DOHH2 (cell line): ENCODE measurements around the gene NF1.

ENCODE experiments used
- H3F3A ChIP-seq: fragments of 200-600 bp; sonication (generic), shearing (Covaris generic); 2 replicates; pipeline ENCODE4 v1.6.0; 2016; ENCODE audit warnings: antibody characterized with exemption, mild to moderate bottlenecking; ENCODE audit not compliant: control insufficient read depth, insufficient read depth
- H3K27ac ChIP-seq: fragments of 200-600 bp; sonication (generic); 2 replicates; pipeline ENCODE4 v1.5.1; 2014; ENCODE audit warnings: low read depth, mild to moderate bottlenecking, low read length, moderate library complexity
- H3K27me3 ChIP-seq: fragments of 200-600 bp; sonication (generic); 2 replicates; pipeline ENCODE4 v1.6.1; 2014; ENCODE audit warnings: mild to moderate bottlenecking, low read length, mixed read lengths; ENCODE audit not compliant: control insufficient read depth
- H3K36me3 ChIP-seq: fragments of 200-600 bp; sonication (generic); 2 replicates; pipeline ENCODE4 v1.6.1; 2014; ENCODE audit warnings: mild to moderate bottlenecking, low read length, moderate library complexity, mixed read lengths; ENCODE audit not compliant: control insufficient read depth
- H3K4me1 ChIP-seq: fragments of 200-600 bp; sonication (generic); 2 replicates; pipeline ENCODE4 v1.6.1; 2014; ENCODE audit warnings: mild to moderate bottlenecking, low read length, mixed read lengths; ENCODE audit not compliant: control insufficient read depth
- H3K4me2 ChIP-seq: fragments of 200-600 bp; sonication (generic); 2 replicates; pipeline ENCODE4 v1.6.0; 2014; ENCODE audit warnings: mild to moderate bottlenecking, low read length, moderate library complexity
- H3K4me3 ChIP-seq: fragments of 200-600 bp; sonication (generic); 2 replicates; pipeline ENCODE4 v1.5.1; 2014; ENCODE audit warnings: mild to moderate bottlenecking, low read length, mixed read lengths
- H3K79me2 ChIP-seq: fragments of 200-600 bp; sonication (generic); 2 replicates; pipeline ENCODE4 v1.6.1; 2014; ENCODE audit warnings: mild to moderate bottlenecking, low read length, mixed read lengths; ENCODE audit not compliant: control insufficient read depth
- H3K9me2 ChIP-seq: fragments of 200-600 bp; sonication (generic); replicated peaks from 2 replicates; pipeline ENCODE4 v1.6.1; 2014; ENCODE audit warnings: mild to moderate bottlenecking, low read length, mixed read lengths; ENCODE audit not compliant: control insufficient read depth
- H3K9me3 ChIP-seq: fragments of 200-600 bp; sonication (generic); 2 replicates; pipeline ENCODE4 v1.6.1; 2014; ENCODE audit warnings: antibody characterized with exemption, low read length, mixed read lengths; ENCODE audit not compliant: control insufficient read depth, insufficient read depth
- H4K20me1 ChIP-seq: fragments of 200-600 bp; sonication (generic); 2 replicates; pipeline ENCODE4 v1.6.0; 2014; ENCODE audit warnings: low read depth, mild to moderate bottlenecking, antibody characterized with exemption, low read length, moderate library complexity; ENCODE audit not compliant: control insufficient read depth, insufficient read depth
- CTCF ChIP-seq: fragments of 200-600 bp; sonication (generic); IDR thresholded peaks from one replicate; pipeline ENCODE4 v1.5.1; 2014; ENCODE audit warnings: antibody characterized with exemption, mild to moderate bottlenecking, low read depth, low read length; ENCODE audit not compliant: poor library complexity, severe bottlenecking
- EZH2phosphoT487 ChIP-seq: fragments of 200-600 bp; sonication (generic); IDR thresholded peaks from 2 replicates; pipeline ENCODE4 v1.6.1; 2017; ENCODE audit warnings: borderline replicate concordance, mild to moderate bottlenecking, antibody characterized with exemption, low read length, moderate library complexity, mixed read lengths

NF1 gene

DNA sequence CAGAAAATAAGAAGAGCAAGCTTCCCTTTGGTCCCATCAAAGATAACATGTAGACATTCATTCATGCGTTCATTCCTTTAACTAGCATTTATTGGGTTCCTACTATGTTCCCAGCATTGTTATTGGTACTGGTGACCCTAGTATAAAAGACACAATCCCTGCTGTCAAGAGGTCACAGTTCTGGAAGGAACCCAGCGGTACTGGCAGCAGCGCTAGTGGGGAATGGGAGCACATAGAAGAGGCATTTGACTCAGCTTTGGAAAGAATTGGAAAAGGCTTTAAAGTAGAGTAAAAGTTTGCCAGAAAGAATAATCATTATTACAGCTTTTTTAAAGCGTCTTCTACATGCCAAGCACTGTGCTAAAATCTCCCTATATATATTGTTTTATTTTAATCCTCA lies 41.7 kb upstream of the NF1 start:
- Histone ChIP-seq H3K4me2 (no peak overlapping the region), H3K27me3 (no peaks in the 10 kb centered on the region), H3K9me2 (no peaks in the 10 kb centered on the region), H3K4me3 (no peak overlapping the region), H3K4me1 (no peaks in the 10 kb centered on the region), H3K79me2 (no peaks in the 10 kb centered on the region), H3K27ac (no peak overlapping the region), H3K36me3 (no peaks in the 10 kb centered on the region), H3F3A (no peaks in the 10 kb centered on the region), H4K20me1 (no peaks in the 10 kb centered on the region), H3K9me3 (no peaks in the 10 kb centered on the region)
- TF ChIP-seq CTCF (no peak), EZH2phosphoT487 (no peak)

- no peaks in the 10 kb centered on the region for H4K20me1 ChIP-seq
- no peak overlapping the region for H3K4me3 ChIP-seq
- H3K27ac ChIP-seq: no peak overlapping the region
- no peak overlapping the region for H3K4me2 ChIP-seq
- no peak for TF ChIP-seq EZH2phosphoT487
- TF ChIP-seq CTCF: no peak
- H3K9me3 ChIP-seq: no peaks in the 10 kb centered on the region
- H3K27me3 ChIP-seq: no peaks in the 10 kb centered on the region
- H3F3A ChIP-seq: no peaks in the 10 kb centered on the region
- H3K36me3 ChIP-seq: no peaks in the 10 kb centered on the region
- H3K79me2 ChIP-seq: no peaks in the 10 kb centered on the region
- H3K9me2 ChIP-seq: no peaks in the 10 kb centered on the region
- H3K4me1 ChIP-seq: no peaks in the 10 kb centered on the region
Observed at GRCh38 chr17:31054761-31055160, 40.0 kb upstream of the NF1 start.

- H3K36me3 ChIP-seq: no peaks in the 10 kb centered on the region
- H4K20me1 ChIP-seq: no peaks in the 10 kb centered on the region
- peaks cover 7% of the 10 kb centered on the region for H3K4me1 ChIP-seq
- H3K4me3 ChIP-seq: no peak overlapping the region
- TF ChIP-seq CTCF: no peak
- no peak for TF ChIP-seq EZH2phosphoT487
- H3K27ac ChIP-seq: no peak overlapping the region
- H3K4me2 ChIP-seq: no peak overlapping the region
- no peaks in the 10 kb centered on the region for H3K9me3 ChIP-seq
- H3K9me2 ChIP-seq: no peaks in the 10 kb centered on the region
- H3K27me3 ChIP-seq: no peaks in the 10 kb centered on the region
- H3K79me2 ChIP-seq: no peaks in the 10 kb centered on the region
- H3F3A ChIP-seq: no peaks in the 10 kb centered on the region
Observed at GRCh38 chr17:31058976-31059375, 35.8 kb upstream of the NF1 start.
